Body of pancreas (tissue), 4 donors: Measurements from ENCODE around the gene C3orf85. TPM values are rescaled to one million over a fixed set of nuclear protein-coding genes. Genes with fewer than 3 reads are reported as not detected.

Experiments used
- ATAC-seq: fragments of 150-250 bp; one replicate; pipeline ENCODE4 v1.9.1; 2016
- DNase-seq, 4 donors: peaks; one replicate each; pipeline ENCODE4 v3.0.0-alpha.2; 2019
- H3K27ac ChIP-seq, 4 donors: fragments of 200-600 bp; sonication (generic); 1 replicate in 3 of 4; 2 replicates in 1 of 4; pipeline versions ENCODE4 v1.5.1 to v1.6.1; 2016 to 2019; ENCODE audit warnings: mild to moderate bottlenecking in 1 of 4, mixed read lengths in 1 of 4, moderate library complexity in 1 of 4
- H3K27me3 ChIP-seq, 2 donors: fragments of 200-600 bp; sonication (generic); one replicate each; pipeline ENCODE4 v1.6.0; 2016; ENCODE audit warnings: mild to moderate bottlenecking in 1 of 2
- H3K36me3 ChIP-seq, 2 donors: fragments of 200-600 bp; sonication (generic); replicated peaks in 1 of 2; 2 replicates each; pipeline ENCODE4 v1.5.1; 2016; ENCODE audit warnings: low read depth in 2 of 2; ENCODE audit not compliant: insufficient read depth in 1 of 2
- H3K4me1 ChIP-seq: fragments of 200-600 bp; sonication (generic); one replicate; pipeline ENCODE4 v1.6.0; 2016
- H3K4me3 ChIP-seq, 2 donors: fragments of 200-600 bp; sonication (generic); 1 replicate in 1 of 2; 2 replicates in 1 of 2; pipeline ENCODE4 v1.5.1; 2016 to 2019
- H3K9me3 ChIP-seq, 3 donors: fragments of 200-600 bp; sonication (generic); 1 replicate in 2 of 3; 2 replicates in 1 of 3; pipeline ENCODE4 v1.5.1; 2016
- CTCF ChIP-seq, 7 experiments: fragments of 450-650 bp in 4 of 7; fragments of 200-600 bp in 3 of 7; sonication (generic) in 3 of 7; IDR thresholded peaks; one replicate each; pipeline ENCODE4 v1.5.1; 2016 to 2019; ENCODE audit warnings: antibody characterized with exemption in 7 of 7
- POLR2A ChIP-seq, 3 donors: fragments of 450-650 bp; IDR thresholded peaks; one replicate each; pipeline ENCODE4 v1.6.1; 2016; ENCODE audit warnings: antibody characterized with exemption in 3 of 3, mild to moderate bottlenecking in 2 of 3
- WGBS, 2 donors: methylation state at CpG; one replicate each; pipeline ENCODE4 v1.1.5; 2017; 5-methylcytosine and 5-hydroxymethylcytosine counted together
- intact Hi-C: fragments of 100-400 bp; cut with DNase I; formaldehyde crosslinking; loops from one replicate; pipeline ENCODE4 v1.15.1; 2023
- total RNA-seq, 2 donors: library from RNA; depleted of rRNA; stranded (reverse); fragments of >200 nt; gene quantifications; one replicate each; pipeline ENCODE4 v1.1.0, GENCODE V29; 2016

Gene C3orf85
- total RNA-seq, 2 donors from 2014 or later = not detected

- no peaks in the 10 kb centered on the region for H3K4me1 ChIP-seq
- no peak for TF ChIP-seq CTCF (IDR thresholded peaks at IDR 0.05)
- no peak for TF ChIP-seq POLR2A (IDR thresholded peaks at IDR 0.05)
- H3K27me3 ChIP-seq = no peaks in the 10 kb centered on the region
- H3K27ac ChIP-seq = no peak overlapping the region
- DNase-seq (peak in 2 of 4 donors; percentile 10 to 39), ATAC-seq (no peak)
- no peaks in the 10 kb centered on the region for H3K36me3 ChIP-seq
- WGBS, 2 donors = 30 to 42% methylated on average over 6 of the region's 6 CpGs
- no peaks in the 10 kb centered on the region for H3K9me3 ChIP-seq
- intact Hi-C loops = no loop called here
- no peak overlapping the region for H3K4me3 ChIP-seq
These were observed 52.2 kb downstream of the C3orf85 start for GRCh38 chr3:109188741-109189140.

GRCh38 chr3:109191421-109191820 lies 54.9 kb downstream of the C3orf85 start:
- ATAC-seq (no peak), DNase-seq (no peak)
- Histone ChIP-seq H3K27ac (no peak overlapping the region), H3K36me3 (no peaks in the 10 kb centered on the region), H3K9me3 (no peaks in the 10 kb centered on the region), H3K27me3 (no peaks in the 10 kb centered on the region), H3K4me3 (no peak overlapping the region), H3K4me1 (no peaks in the 10 kb centered on the region)
- 62 to 78% methylated on average over 1 of the region's 1 CpG for WGBS, 2 donors
- intact Hi-C loops = no loop called here
- TF ChIP-seq CTCF (IDR thresholded peaks at IDR 0.05) (no peak), POLR2A (IDR thresholded peaks at IDR 0.05) (no peak)

GRCh38 chr3:109195815-109196214 lies 59.3 kb downstream of the C3orf85 start:
- intact Hi-C loops = no loop called here
- DNase-seq (no peak), ATAC-seq (no peak)
- TF ChIP-seq CTCF (IDR thresholded peaks at IDR 0.05) (no peak), POLR2A (IDR thresholded peaks at IDR 0.05) (no peak)
- Histone ChIP-seq H3K4me1 (no peaks in the 10 kb centered on the region), H3K27ac (no peak overlapping the region), H3K4me3 (no peak overlapping the region), H3K9me3 (no peaks in the 10 kb centered on the region), H3K36me3 (no peaks in the 10 kb centered on the region), H3K27me3 (no peaks in the 10 kb centered on the region)
- 52 to 54% methylated on average over 1 of the region's 1 CpG for WGBS, 2 donors

Other genes starting within 250 kb of the C3orf85 start
- gene GUCA1C, start 182.8 kb upstream of the C3orf85 start, total RNA-seq = 1 to 10 TPM in 1 of 2 donors, under 1 TPM in 1; 0.99 to 4.4 TPM
- gene MORC1, start 18.6 kb upstream of the C3orf85 start, total RNA-seq = not detected
- not detected for gene DPPA2, start 179.8 kb downstream of the C3orf85 start, total RNA-seq
- not detected for gene DPPA4, start 200.8 kb downstream of the C3orf85 start, total RNA-seq